GM12801 (cell line): ENCODE results near the gene PRSS33.

Source experiments
- CTCF ChIP-seq: IDR thresholded peaks from one replicate; pipeline ENCODE4 v1.5.1; 2011; ENCODE audit warnings: control low read depth; ENCODE audit not compliant: insufficient read length; ENCODE audit errors: extremely low read depth

Gene PRSS33

GRCh38 chr16:2813771-2814221, 26.4 kb upstream of the PRSS33 start:
- no peak for TF ChIP-seq CTCF

- TF ChIP-seq CTCF: no peak
Observed at GRCh38 chr16:2811703-2812471, 24.5 kb upstream of the PRSS33 start.

- TF ChIP-seq CTCF: no peak
Observed at GRCh38 chr16:2810651-2811050, 23.3 kb upstream of the PRSS33 start.

- TF ChIP-seq CTCF: no peak
Observed at GRCh38 chr16:2809149-2809760, 21.9 kb upstream of the PRSS33 start.

- TF ChIP-seq CTCF: no peak
Observed at GRCh38 chr16:2808181-2808580, 20.8 kb upstream of the PRSS33 start.

- no peak for TF ChIP-seq CTCF
Observed at GRCh38 chr16:2806286-2806685, 18.9 kb upstream of the PRSS33 start.

GRCh38 chr16:2804728-2805127, 17.4 kb upstream of the PRSS33 start:
- no peak for TF ChIP-seq CTCF
